ENCODE data around the gene COBLL1. TPM values are rescaled to one million over a fixed set of nuclear protein-coding genes. Genes with fewer than 3 reads are reported as not detected.
"Not testable (repeated sequence)": the region's sequence is repeated elsewhere in the genome, so short reads cannot be mapped to it uniquely, and the experiment has no call there.

The COBLL1 gene
- total and polyA plus RNA-seq, 5 donors from 2014 or later: 0.49 to 1.3 TPM; not detected in 3

DNA sequence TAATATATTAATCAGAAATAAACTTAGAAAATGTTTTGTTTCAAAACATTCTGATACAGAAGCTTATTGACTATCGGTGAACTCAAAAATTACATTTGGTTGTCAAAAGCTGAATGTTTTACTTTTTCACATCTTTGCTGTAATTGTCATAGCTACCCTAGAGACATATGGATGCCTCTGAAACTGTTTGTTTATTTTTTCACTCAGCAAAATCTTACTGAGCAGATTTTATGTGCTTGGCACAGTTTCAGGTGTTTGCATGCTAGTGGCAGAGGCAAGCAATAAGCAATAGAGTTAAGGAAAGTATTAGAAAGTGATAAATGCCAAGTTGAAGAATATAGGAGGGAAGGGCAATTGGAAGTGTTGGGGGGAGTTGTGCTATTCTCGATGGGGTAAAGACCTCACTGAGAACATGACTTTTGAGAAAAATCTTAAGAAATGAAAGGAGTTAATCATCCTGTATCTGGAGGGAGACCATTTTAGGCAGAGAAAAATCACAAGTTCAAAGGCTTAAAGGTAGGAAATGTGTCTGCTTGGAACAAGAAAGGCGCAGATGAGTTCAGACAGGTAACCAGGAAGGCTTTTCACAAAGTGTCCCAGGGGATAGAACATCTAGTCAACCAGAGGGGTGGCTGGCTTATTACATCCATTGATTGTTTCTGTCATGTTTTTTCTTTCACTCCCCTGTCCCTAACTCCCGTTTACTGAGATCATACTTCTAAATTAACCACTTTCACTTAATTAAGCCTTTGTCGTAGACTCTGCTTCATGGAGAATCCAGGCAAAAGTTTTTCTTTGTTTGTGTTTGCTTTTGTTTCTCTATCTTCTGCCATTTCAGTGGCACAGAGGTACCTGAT lies 27.2 kb upstream of the COBLL1 start:
- Mint-ChIP-seq H3K9me3 (peaks cover 0 to 6% (median 3%) of the 10 kb centered on the region in 7 donors), H3K27ac (no peak overlapping the region), H3K4me1 (no peaks in the 10 kb centered on the region), H3K4me3 (no peak overlapping the region), H3K36me3 (no peaks in the 10 kb centered on the region), H3K27me3 (no peaks in the 10 kb centered on the region)
- no peak for ATAC-seq (ENCODE audit: low read depth in 2 of 2)
- no peak overlapping the region for H3K27ac ChIP-seq (ENCODE audit: insufficient read depth, low read length, poor library complexity, severe bottlenecking)
- no peak overlapping the region for H3K4me3 ChIP-seq (ENCODE audit: low read depth, low read length)
- H3K27me3 ChIP-seq (ENCODE audit: control insufficient read depth, insufficient read depth, low read length): no peaks in the 10 kb centered on the region
- no peaks in the 10 kb centered on the region for H3K36me3 ChIP-seq (ENCODE audit: control insufficient read depth, insufficient read depth, low read length)
- no peaks in the 10 kb centered on the region for H3K4me1 ChIP-seq (ENCODE audit: control insufficient read depth, insufficient read depth, low read length, poor library complexity, severe bottlenecking)
- no peaks in the 10 kb centered on the region for H3K9me3 ChIP-seq (ENCODE audit: control insufficient read depth in 2 of 2, low read length in 2 of 2)
- DNase-seq: no peak

- Histone ChIP-seq H3K4me1 (ENCODE audit: control insufficient read depth, insufficient read depth, low read length, poor library complexity, severe bottlenecking) (no peaks in the 10 kb centered on the region), H3K27ac (ENCODE audit: insufficient read depth, low read length, poor library complexity, severe bottlenecking) (no peak overlapping the region), H3K9me3 (ENCODE audit: control insufficient read depth in 2 of 2, low read length in 2 of 2) (no peaks in the 10 kb centered on the region), H3K36me3 (ENCODE audit: control insufficient read depth, insufficient read depth, low read length) (no peaks in the 10 kb centered on the region), H3K4me3 (ENCODE audit: low read depth, low read length) (no peak overlapping the region), H3K27me3 (ENCODE audit: control insufficient read depth, insufficient read depth, low read length) (no peaks in the 10 kb centered on the region)
- Mint-ChIP-seq H3K4me3 (no peak overlapping the region), H3K27me3 (no peaks in the 10 kb centered on the region), H3K36me3 (no peaks in the 10 kb centered on the region), H3K27ac (no peak overlapping the region), H3K4me1 (no peaks in the 10 kb centered on the region), H3K9me3 (peaks cover 0 to 5% (median 3%) of the 10 kb centered on the region in 7 donors)
- no peak for ATAC-seq (ENCODE audit: low read depth in 2 of 2)
- no peak for DNase-seq
Observed at GRCh38 chr2:164867779-164868397, 26.3 kb upstream of the COBLL1 start.

DNA sequence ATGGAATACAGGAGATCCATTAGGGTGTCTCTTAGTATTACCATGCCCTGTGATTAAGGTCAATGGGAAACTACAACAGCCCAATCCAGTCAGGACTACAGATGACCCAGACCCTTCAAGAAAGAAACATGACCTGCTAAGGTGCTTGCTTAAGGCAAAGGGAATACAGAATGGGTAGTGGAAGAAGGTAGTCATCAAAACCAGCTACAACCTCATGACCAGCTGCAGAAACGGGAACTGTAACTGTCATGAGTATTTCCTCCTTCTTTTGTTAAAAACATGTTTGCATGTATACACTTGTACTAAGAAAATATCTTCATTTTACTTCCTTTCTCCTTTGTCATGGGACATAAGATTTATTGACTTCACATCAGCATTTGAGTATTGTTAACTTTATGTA lies 24.8 kb upstream of the COBLL1 start:
- not testable (repeated sequence) for H3K4me1 ChIP-seq (ENCODE audit: control insufficient read depth, insufficient read depth, low read length, poor library complexity, severe bottlenecking); H3K9me3 ChIP-seq (ENCODE audit: control insufficient read depth in 2 of 2, low read length in 2 of 2); H3K27ac ChIP-seq (ENCODE audit: insufficient read depth, low read length, poor library complexity, severe bottlenecking); H3K27me3 ChIP-seq (ENCODE audit: control insufficient read depth, insufficient read depth, low read length); H3K36me3 ChIP-seq (ENCODE audit: control insufficient read depth, insufficient read depth, low read length); H3K27ac Mint-ChIP-seq; H3K36me3 Mint-ChIP-seq; H3K4me3 ChIP-seq (ENCODE audit: low read depth, low read length); H3K27me3 Mint-ChIP-seq; H3K4me3 Mint-ChIP-seq; H3K9me3 Mint-ChIP-seq; DNase-seq; H3K4me1 Mint-ChIP-seq; ATAC-seq (ENCODE audit: low read depth in 2 of 2)

- Mint-ChIP-seq H3K27ac (no peak overlapping the region), H3K4me3 (no peak overlapping the region), H3K36me3 (no peaks in the 10 kb centered on the region), H3K4me1 (no peaks in the 10 kb centered on the region), H3K27me3 (peaks cover under 1% of the 10 kb centered on the region), H3K9me3 (peaks cover 0 to 3% (median 0%) of the 10 kb centered on the region in 7 donors)
- DNase-seq: no peak
- no peaks in the 10 kb centered on the region for H3K36me3 ChIP-seq (ENCODE audit: control insufficient read depth, insufficient read depth, low read length)
- H3K27ac ChIP-seq (ENCODE audit: insufficient read depth, low read length, poor library complexity, severe bottlenecking): no peak overlapping the region
- H3K27me3 ChIP-seq (ENCODE audit: control insufficient read depth, insufficient read depth, low read length): no peaks in the 10 kb centered on the region
- no peak for ATAC-seq (ENCODE audit: low read depth in 2 of 2)
- H3K4me1 ChIP-seq (ENCODE audit: control insufficient read depth, insufficient read depth, low read length, poor library complexity, severe bottlenecking): no peaks in the 10 kb centered on the region
- H3K4me3 ChIP-seq (ENCODE audit: low read depth, low read length): no peak overlapping the region
- no peaks in the 10 kb centered on the region for H3K9me3 ChIP-seq (ENCODE audit: control insufficient read depth in 2 of 2, low read length in 2 of 2)
Observed at GRCh38 chr2:164860694-164861042, 19.0 kb upstream of the COBLL1 start.

DNA sequence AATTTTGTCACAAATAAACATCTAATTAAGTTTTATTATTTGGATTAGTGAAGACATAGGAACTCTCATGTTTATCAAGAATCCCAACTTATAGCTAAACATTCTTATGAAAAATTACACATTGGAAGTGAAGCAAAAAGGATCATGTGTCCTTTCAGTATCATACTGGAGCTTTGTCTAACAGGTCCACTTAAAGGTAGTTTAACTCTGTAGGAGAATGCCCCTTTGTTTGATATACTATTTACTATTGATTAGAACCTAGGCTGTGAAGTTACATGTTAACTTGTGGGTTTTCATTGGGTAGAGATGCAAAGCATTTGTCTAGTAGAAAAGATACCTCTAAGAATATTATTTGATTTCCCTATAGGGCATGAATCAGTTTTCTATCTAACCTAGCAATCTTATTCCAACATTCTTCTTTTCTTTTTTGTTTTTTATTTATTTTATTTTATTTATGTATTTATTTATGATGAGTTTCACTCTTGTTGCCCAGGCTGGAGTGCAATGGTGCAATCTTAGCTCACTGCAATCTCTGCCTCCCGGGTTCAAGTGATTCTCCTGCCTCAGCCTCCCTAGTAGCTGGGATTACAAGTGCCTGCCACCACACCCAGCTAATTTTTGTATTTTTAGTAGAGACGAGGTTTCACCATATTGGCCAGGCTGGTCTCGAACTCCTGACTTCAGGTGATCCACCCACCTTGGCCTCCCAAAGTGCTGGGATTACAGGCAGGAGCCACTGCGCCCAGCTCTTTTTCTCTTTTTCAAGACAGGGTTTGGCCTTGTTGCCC lies 18.5 kb upstream of the COBLL1 start:
- not testable (repeated sequence) for H3K4me1 ChIP-seq (ENCODE audit: control insufficient read depth, insufficient read depth, low read length, poor library complexity, severe bottlenecking); H3K4me1 Mint-ChIP-seq; H3K9me3 Mint-ChIP-seq; H3K36me3 ChIP-seq (ENCODE audit: control insufficient read depth, insufficient read depth, low read length); H3K36me3 Mint-ChIP-seq; H3K27me3 ChIP-seq (ENCODE audit: control insufficient read depth, insufficient read depth, low read length); ATAC-seq (ENCODE audit: low read depth in 2 of 2); H3K27ac ChIP-seq (ENCODE audit: insufficient read depth, low read length, poor library complexity, severe bottlenecking); H3K4me3 Mint-ChIP-seq; H3K27ac Mint-ChIP-seq; H3K4me3 ChIP-seq (ENCODE audit: low read depth, low read length); DNase-seq; H3K27me3 Mint-ChIP-seq; H3K9me3 ChIP-seq (ENCODE audit: control insufficient read depth in 2 of 2, low read length in 2 of 2)

GRCh38 chr2:164859251-164859818 lies 17.7 kb upstream of the COBLL1 start:
- Histone ChIP-seq H3K27ac (ENCODE audit: insufficient read depth, low read length, poor library complexity, severe bottlenecking) (no peak overlapping the region), H3K9me3 (ENCODE audit: control insufficient read depth in 2 of 2, low read length in 2 of 2) (no peaks in the 10 kb centered on the region), H3K36me3 (ENCODE audit: control insufficient read depth, insufficient read depth, low read length) (no peaks in the 10 kb centered on the region), H3K4me1 (ENCODE audit: control insufficient read depth, insufficient read depth, low read length, poor library complexity, severe bottlenecking) (no peaks in the 10 kb centered on the region), H3K27me3 (ENCODE audit: control insufficient read depth, insufficient read depth, low read length) (no peaks in the 10 kb centered on the region), H3K4me3 (ENCODE audit: low read depth, low read length) (no peak overlapping the region)
- no peak for DNase-seq
- H3K9me3 Mint-ChIP-seq: peaks cover 0 to 1% (median 0%) of the 10 kb centered on the region in 7 donors
- H3K27ac Mint-ChIP-seq: no peak overlapping the region
- H3K36me3 Mint-ChIP-seq: no peaks in the 10 kb centered on the region
- ATAC-seq (ENCODE audit: low read depth in 2 of 2): no peak
- peaks cover 8% of the 10 kb centered on the region for H3K27me3 Mint-ChIP-seq
- no peaks in the 10 kb centered on the region for H3K4me1 Mint-ChIP-seq
- H3K4me3 Mint-ChIP-seq: no peak overlapping the region

GRCh38 chr2:164852086-164852485 lies 10.5 kb upstream of the COBLL1 start:
- no peaks in the 10 kb centered on the region for H3K36me3 ChIP-seq (ENCODE audit: control insufficient read depth, insufficient read depth, low read length)
- ATAC-seq (ENCODE audit: low read depth in 2 of 2) (no peak), DNase-seq (no peak)
- Mint-ChIP-seq H3K9me3 (no peaks in the 10 kb centered on the region), H3K27me3 (peaks cover 21% of the 10 kb centered on the region), H3K27ac (no peak overlapping the region), H3K4me3 (no peak overlapping the region), H3K36me3 (no peaks in the 10 kb centered on the region), H3K4me1 (no peaks in the 10 kb centered on the region)
- no peak overlapping the region for H3K4me3 ChIP-seq (ENCODE audit: low read depth, low read length)
- H3K4me1 ChIP-seq (ENCODE audit: control insufficient read depth, insufficient read depth, low read length, poor library complexity, severe bottlenecking): no peaks in the 10 kb centered on the region
- peaks cover 6% of the 10 kb centered on the region for H3K27me3 ChIP-seq (ENCODE audit: control insufficient read depth, insufficient read depth, low read length)
- H3K27ac ChIP-seq (ENCODE audit: insufficient read depth, low read length, poor library complexity, severe bottlenecking): no peak overlapping the region
- no peaks in the 10 kb centered on the region for H3K9me3 ChIP-seq (ENCODE audit: control insufficient read depth in 2 of 2, low read length in 2 of 2)
